ENCODE data around the gene THAP7. TPM values are rescaled to one million over a fixed set of nuclear protein-coding genes. Genes with fewer than 3 reads are reported as not detected.

Gene THAP7
- total and polyA plus RNA-seq, 9 of the 15 experiments (the other 6 are each of a cell fraction or from before 2014, with no cell fraction given), result 7.9 to 263 (median 84.1) TPM

DNA sequence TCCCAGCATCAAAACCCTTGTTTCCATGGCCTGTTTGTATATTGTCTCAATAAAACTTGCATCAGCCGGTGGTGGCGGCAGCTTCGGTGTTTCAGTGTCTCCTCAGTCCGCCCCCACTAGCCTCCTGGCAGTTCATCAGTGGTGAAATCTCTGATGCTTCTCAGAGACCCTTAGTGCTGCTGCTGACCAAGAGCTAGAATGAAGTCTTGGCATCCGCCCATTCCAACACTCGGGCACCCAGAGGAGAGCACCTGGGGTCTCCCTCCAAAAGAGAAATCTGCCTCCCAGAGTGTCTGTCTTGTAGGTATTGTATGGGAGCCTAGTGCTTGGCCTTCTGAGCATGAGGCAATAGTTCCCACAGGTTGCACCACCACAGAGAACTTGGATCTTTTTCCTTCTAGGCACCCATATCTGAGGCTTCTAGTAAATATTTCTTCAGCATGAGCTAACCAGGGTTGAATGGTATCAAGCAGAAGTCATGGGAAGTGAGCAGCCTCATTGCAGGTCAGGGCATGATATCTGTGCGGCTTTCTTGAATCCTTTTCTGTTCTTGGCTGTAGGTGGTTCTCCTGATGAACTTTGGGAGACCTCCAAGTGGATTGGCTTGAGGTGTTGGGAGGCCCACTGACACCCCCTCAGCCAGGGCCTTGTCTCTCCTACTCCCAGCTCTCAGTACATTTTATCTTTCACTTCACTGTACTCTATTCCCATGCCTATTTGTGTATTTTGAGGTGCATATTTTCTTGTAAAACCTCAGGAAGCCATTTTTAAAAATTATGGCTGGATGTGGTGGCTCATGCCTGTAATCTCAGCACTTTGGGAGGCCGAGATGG, 48.0 kb downstream of the THAP7 start (continued):
- TF ChIP-seq ATF3 (IDR thresholded peaks at IDR 0.05), result peak; percentile 95
- TF ChIP-seq ATF3 (CRISPR knock-in tag; conservative IDR thresholded peaks at IDR 0.05), result 0 out of 2 replicates have a peak, but pooled peaks have one; percentile 52
- TF ChIP-seq CBX3 (IDR thresholded peaks at IDR 0.05; ENCODE audit: borderline replicate concordance in 1 of 2, low read length in 2 of 2), result no peak
- TF ChIP-seq GTF2E2 (tag; IDR thresholded peaks at IDR 0.05), result no peak
- TF ChIP-seq SMAD4 (CRISPR knock-in tag; conservative IDR thresholded peaks at IDR 0.05), result no peak; the same call in 1 of the 2 replicates
- TF ChIP-seq IRF2 (CRISPR knock-in tag; IDR thresholded peaks at IDR 0.05), result no peak
- TF ChIP-seq ZNF347 (CRISPR knock-in tag; IDR thresholded peaks at IDR 0.05; ENCODE audit: low read depth), result no peak
- TF ChIP-seq PRMT5 (CRISPR knock-in tag; IDR thresholded peaks at IDR 0.05), result no peak
- no peak for TF ChIP-seq TBP (optimal IDR thresholded peaks at IDR 0.05; ENCODE audit: low read depth, low read length)
- TF ChIP-seq SMAD3 (CRISPR knock-in tag; conservative IDR thresholded peaks at IDR 0.05), result no peak
- 0 out of 4 replicates have a peak, but pooled peaks of 1 of the 2 experiments have one; percentile 44 for TF ChIP-seq TEAD1 (CRISPR knock-in tag; IDR thresholded peaks at IDR 0.05)
- peak; percentile 76 for TF ChIP-seq MYC (IDR thresholded peaks at IDR 0.05; ENCODE audit: low read depth, low read length)
- no peak for TF ChIP-seq MYC (CRISPR knock-in tag; IDR thresholded peaks at IDR 0.05; ENCODE audit: borderline replicate concordance, low read depth)
- no peak for TF ChIP-seq HMGN3 (IDR thresholded peaks at IDR 0.05; ENCODE audit: borderline replicate concordance, extremely low read depth, insufficient read length, low read depth, low read length)
- TF ChIP-seq CTCF (IDR thresholded peaks at IDR 0.05 in 2 of 3, conservative IDR thresholded peaks at IDR 0.05 in 1 of 3; ENCODE audit: insufficient read depth in 2 of 3, low read depth in 1 of 3, low read length in 3 of 3), result no peak
- no peak for TF ChIP-seq ZNF75A (CRISPR knock-in tag; IDR thresholded peaks at IDR 0.05)
- TF ChIP-seq, protein P1, sequence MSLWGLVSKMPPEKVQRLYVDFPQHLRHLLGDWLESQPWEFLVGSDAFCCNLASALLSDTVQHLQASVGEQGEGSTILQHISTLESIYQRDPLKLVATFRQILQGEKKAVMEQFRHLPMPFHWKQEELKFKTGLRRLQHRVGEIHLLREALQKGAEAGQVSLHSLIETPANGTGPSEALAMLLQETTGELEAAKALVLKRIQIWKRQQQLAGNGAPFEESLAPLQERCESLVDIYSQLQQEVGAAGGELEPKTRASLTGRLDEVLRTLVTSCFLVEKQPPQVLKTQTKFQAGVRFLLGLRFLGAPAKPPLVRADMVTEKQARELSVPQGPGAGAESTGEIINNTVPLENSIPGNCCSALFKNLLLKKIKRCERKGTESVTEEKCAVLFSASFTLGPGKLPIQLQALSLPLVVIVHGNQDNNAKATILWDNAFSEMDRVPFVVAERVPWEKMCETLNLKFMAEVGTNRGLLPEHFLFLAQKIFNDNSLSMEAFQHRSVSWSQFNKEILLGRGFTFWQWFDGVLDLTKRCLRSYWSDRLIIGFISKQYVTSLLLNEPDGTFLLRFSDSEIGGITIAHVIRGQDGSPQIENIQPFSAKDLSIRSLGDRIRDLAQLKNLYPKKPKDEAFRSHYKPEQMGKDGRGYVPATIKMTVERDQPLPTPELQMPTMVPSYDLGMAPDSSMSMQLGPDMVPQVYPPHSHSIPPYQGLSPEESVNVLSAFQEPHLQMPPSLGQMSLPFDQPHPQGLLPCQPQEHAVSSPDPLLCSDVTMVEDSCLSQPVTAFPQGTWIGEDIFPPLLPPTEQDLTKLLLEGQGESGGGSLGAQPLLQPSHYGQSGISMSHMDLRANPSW (CRISPR knock-in tag; IDR thresholded peaks at IDR 0.05), result no peak
- no peak for TF ChIP-seq KHSRP (IDR thresholded peaks at IDR 0.05)
- no peak for TF ChIP-seq SAFB (IDR thresholded peaks at IDR 0.05; ENCODE audit: borderline replicate concordance, low read depth, low read length)
